Body of pancreas (tissue), 4 donors: ENCODE results near the gene VKORC1L1. TPM values are rescaled to one million over a fixed set of nuclear protein-coding genes. Genes with fewer than 3 reads are reported as not detected.
"Not testable (repeated sequence)": the region's sequence is repeated elsewhere in the genome, so short reads cannot be mapped to it uniquely, and the experiment has no call there.

Experiments
- ATAC-seq: fragments of 150-250 bp; one replicate; pipeline ENCODE4 v1.9.1; 2016
- DNase-seq, 4 donors: peaks; one replicate each; pipeline ENCODE4 v3.0.0-alpha.2; 2019
- H3K27ac ChIP-seq, 4 donors: fragments of 200-600 bp; sonication (generic); 1 replicate in 3 of 4; 2 replicates in 1 of 4; pipeline versions ENCODE4 v1.5.1 to v1.6.1; 2016 to 2019; ENCODE audit warnings: mild to moderate bottlenecking in 1 of 4, mixed read lengths in 1 of 4, moderate library complexity in 1 of 4
- H3K27me3 ChIP-seq, 2 donors: fragments of 200-600 bp; sonication (generic); one replicate each; pipeline ENCODE4 v1.6.0; 2016; ENCODE audit warnings: mild to moderate bottlenecking in 1 of 2
- H3K36me3 ChIP-seq, 2 donors: fragments of 200-600 bp; sonication (generic); replicated peaks in 1 of 2; 2 replicates each; pipeline ENCODE4 v1.5.1; 2016; ENCODE audit warnings: low read depth in 2 of 2; ENCODE audit not compliant: insufficient read depth in 1 of 2
- H3K4me1 ChIP-seq: fragments of 200-600 bp; sonication (generic); one replicate; pipeline ENCODE4 v1.6.0; 2016
- H3K4me3 ChIP-seq, 2 donors: fragments of 200-600 bp; sonication (generic); 1 replicate in 1 of 2; 2 replicates in 1 of 2; pipeline ENCODE4 v1.5.1; 2016 to 2019
- H3K9me3 ChIP-seq, 3 donors: fragments of 200-600 bp; sonication (generic); 1 replicate in 2 of 3; 2 replicates in 1 of 3; pipeline ENCODE4 v1.5.1; 2016
- CTCF ChIP-seq, 7 experiments: fragments of 450-650 bp in 4 of 7; fragments of 200-600 bp in 3 of 7; sonication (generic) in 3 of 7; IDR thresholded peaks; one replicate each; pipeline ENCODE4 v1.5.1; 2016 to 2019; ENCODE audit warnings: antibody characterized with exemption in 7 of 7
- POLR2A ChIP-seq, 3 donors: fragments of 450-650 bp; IDR thresholded peaks; one replicate each; pipeline ENCODE4 v1.6.1; 2016; ENCODE audit warnings: antibody characterized with exemption in 3 of 3, mild to moderate bottlenecking in 2 of 3
- WGBS, 2 donors: methylation state at CpG; one replicate each; pipeline ENCODE4 v1.1.5; 2017; 5-methylcytosine and 5-hydroxymethylcytosine counted together
- intact Hi-C: fragments of 100-400 bp; cut with DNase I; formaldehyde crosslinking; loops from one replicate; pipeline ENCODE4 v1.15.1; 2023
- total RNA-seq, 2 donors: library from RNA; depleted of rRNA; stranded (reverse); fragments of >200 nt; gene quantifications; one replicate each; pipeline ENCODE4 v1.1.0, GENCODE V29; 2016

VKORC1L1 gene
- total RNA-seq, 2 donors from 2014 or later = 9.9 to 18.8 TPM

DNA sequence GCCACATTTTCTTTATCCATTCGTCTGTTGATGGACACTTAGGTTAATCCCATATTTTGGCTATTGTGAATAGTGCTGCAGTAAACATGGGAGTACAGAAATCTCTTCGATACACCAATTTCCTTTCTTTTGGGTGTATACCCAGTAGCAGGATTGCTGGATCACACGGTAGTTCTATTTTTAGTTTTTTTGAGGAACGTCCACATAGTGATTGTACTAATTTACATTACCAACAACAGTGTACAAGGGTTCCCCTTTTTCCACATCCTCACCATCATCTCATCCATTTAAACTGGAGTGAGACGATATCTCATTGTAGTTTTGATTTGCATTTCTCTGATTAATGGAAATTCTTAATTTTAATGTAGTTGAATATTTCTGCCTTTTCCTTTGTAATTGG lies 19.3 kb downstream of the VKORC1L1 start:
- intact Hi-C loops = no loop called here
- DNase-seq = no peak
- peaks cover 9% of the 10 kb centered on the region for H3K4me1 ChIP-seq
- ATAC-seq = no peak
- no peak overlapping the region for H3K27ac ChIP-seq
- TF ChIP-seq POLR2A (IDR thresholded peaks at IDR 0.05) (no peak), CTCF (IDR thresholded peaks at IDR 0.05) (no peak)
- no peak overlapping the region for H3K4me3 ChIP-seq
- H3K9me3 ChIP-seq = no peaks in the 10 kb centered on the region
- no peaks in the 10 kb centered on the region for H3K36me3 ChIP-seq
- H3K27me3 ChIP-seq = no peaks in the 10 kb centered on the region
- WGBS, 2 donors = 76 to 80% methylated on average over 5 of the region's 5 CpGs

- Histone ChIP-seq H3K4me1 (peaks cover 9% of the 10 kb centered on the region), H3K27ac (no peak overlapping the region), H3K9me3 (no peaks in the 10 kb centered on the region), H3K27me3 (no peaks in the 10 kb centered on the region), H3K4me3 (no peak overlapping the region), H3K36me3 (no peaks in the 10 kb centered on the region)
- DNase-seq = no peak
- WGBS, 2 donors = 73 to 82% methylated on average over 1 of the region's 1 CpG
- TF ChIP-seq CTCF (IDR thresholded peaks at IDR 0.05) (no peak), POLR2A (IDR thresholded peaks at IDR 0.05) (no peak)
- ATAC-seq = no peak
- intact Hi-C loops = no loop called here
Observed at GRCh38 chr7:65892835-65893234, 20.0 kb downstream of the VKORC1L1 start.

DNA sequence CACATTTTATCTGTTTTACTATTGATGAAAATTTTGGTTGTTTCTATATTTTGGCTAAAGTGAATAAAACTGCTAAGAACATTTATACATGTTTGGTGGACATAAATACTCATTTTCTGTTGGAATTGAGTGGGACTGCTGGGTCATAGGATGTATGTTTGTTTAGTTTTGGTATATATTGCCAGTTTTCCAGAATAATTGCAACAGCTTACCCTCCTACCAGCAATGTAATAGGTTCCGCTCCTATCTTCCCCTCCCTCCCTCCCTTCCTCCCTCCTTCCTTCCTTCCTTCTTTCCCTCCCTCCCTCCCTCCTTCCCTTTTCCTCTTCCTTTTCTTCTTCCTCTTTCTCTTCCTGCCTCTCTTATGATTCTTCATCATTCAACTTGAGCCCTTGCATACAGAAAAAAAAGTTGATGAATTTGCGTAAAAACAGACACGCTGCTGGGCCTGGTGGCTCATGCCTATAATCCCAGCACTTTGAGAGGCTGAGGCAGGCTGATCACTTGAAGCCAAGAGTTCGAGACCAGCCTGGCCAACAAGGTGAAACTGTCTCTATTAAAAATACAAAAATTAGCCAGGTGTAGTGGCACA lies 23.5 kb downstream of the VKORC1L1 start:
- Histone ChIP-seq H3K4me3 (no peak overlapping the region), H3K36me3 (no peaks in the 10 kb centered on the region), H3K9me3 (no peaks in the 10 kb centered on the region), H3K27me3 (no peaks in the 10 kb centered on the region), H3K4me1 (peaks cover 12% of the 10 kb centered on the region), H3K27ac (no peak overlapping the region)
- 85 to 94% methylated on average over 4 of the region's 4 CpGs for whole genome bisulfite sequencing, 2 donors
- no peak for TF ChIP-seq POLR2A (IDR thresholded peaks at IDR 0.05)
- TF ChIP-seq CTCF (IDR thresholded peaks at IDR 0.05) = no peak
- no peak for DNase-seq
- no peak for ATAC-seq
- intact Hi-C loops = no loop called here

- H3K4me1 ChIP-seq = peaks cover 12% of the 10 kb centered on the region
- intact Hi-C loops, H3K27ac ChIP-seq, ATAC-seq, H3K4me3 ChIP-seq, DNase-seq, H3K9me3 ChIP-seq, H3K36me3 ChIP-seq, H3K27me3 ChIP-seq: not testable (repeated sequence)
- WGBS, 2 donors = 81 to 83% methylated on average over 3 of the region's 3 CpGs
Observed at GRCh38 chr7:65897289-65897688, 24.4 kb downstream of the VKORC1L1 start.

DNA sequence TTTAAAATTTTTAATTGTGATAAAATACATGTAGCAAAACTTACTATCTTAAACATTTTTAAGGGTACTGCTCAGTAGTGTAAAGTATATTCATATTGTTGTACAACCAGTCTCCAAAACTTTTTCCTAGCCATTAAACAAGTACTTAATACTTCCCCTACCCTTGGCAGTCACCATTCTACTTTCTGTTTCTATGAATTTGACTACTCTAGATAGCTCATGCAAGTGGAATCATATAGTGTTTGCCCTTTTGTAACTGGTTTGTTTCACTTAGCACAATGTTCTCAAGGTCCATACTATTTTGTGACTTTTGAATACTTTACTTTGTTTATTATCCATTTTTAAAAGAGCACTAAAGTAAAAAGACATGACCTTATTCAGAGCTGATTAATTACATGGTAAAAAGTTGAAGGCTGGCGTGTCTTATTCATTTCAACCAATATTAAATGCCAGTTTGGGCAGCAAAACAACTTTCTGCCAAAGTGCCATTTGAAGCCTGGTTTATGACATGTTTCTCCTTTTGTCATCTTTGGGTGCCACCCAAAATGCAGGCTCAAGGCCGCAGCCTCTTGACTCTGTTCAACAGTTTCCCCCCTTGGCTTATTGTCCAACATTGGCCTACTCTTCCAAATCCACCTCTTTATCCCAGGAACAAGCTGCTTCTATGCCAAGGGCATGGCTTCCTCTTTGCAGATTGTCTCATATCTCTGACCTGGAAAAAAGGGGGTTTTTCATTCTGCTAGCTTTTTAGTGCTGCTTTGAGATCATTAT lies 26.0 kb downstream of the VKORC1L1 start:
- H3K27me3 ChIP-seq, H3K36me3 ChIP-seq, H3K9me3 ChIP-seq, H3K4me3 ChIP-seq, intact Hi-C loops: not testable (repeated sequence)
- DNase-seq = peak in 2 of 4 donors; percentile 6 to 39
- H3K27ac ChIP-seq = peak overlapping the region in 2 of 4 donors; percentile 21 to 41
- peaks cover 12% of the 10 kb centered on the region for H3K4me1 ChIP-seq
- WGBS, 2 donors = 27 to 62% methylated on average over 2 of the region's 2 CpGs
- peak; percentile 9 for ATAC-seq

GRCh38 chr7:65902306-65902705 lies 29.4 kb downstream of the VKORC1L1 start:
- no peak for DNase-seq
- Histone ChIP-seq H3K27ac (no peak overlapping the region), H3K36me3 (no peaks in the 10 kb centered on the region), H3K4me1 (peaks cover 21% of the 10 kb centered on the region), H3K27me3 (no peaks in the 10 kb centered on the region), H3K9me3 (no peaks in the 10 kb centered on the region), H3K4me3 (no peak overlapping the region)
- intact Hi-C loops = no loop called here
- no peak for ATAC-seq
- TF ChIP-seq CTCF (IDR thresholded peaks at IDR 0.05) (no peak), POLR2A (IDR thresholded peaks at IDR 0.05) (no peak)
